GM12873 (cell line): ENCODE measurements around the gene APOB.

Source experiments
- TF ChIP-seq, protein P1 (sequence below): IDR thresholded peaks from 2 replicates; pipeline ENCODE4 v1.5.1; 2012; ENCODE audit warnings: low read depth, mild to moderate bottlenecking, moderate library complexity, low read length, control low read depth; ENCODE audit not compliant: insufficient read depth; ENCODE audit errors: missing control alignments

Gene APOB

DNA sequence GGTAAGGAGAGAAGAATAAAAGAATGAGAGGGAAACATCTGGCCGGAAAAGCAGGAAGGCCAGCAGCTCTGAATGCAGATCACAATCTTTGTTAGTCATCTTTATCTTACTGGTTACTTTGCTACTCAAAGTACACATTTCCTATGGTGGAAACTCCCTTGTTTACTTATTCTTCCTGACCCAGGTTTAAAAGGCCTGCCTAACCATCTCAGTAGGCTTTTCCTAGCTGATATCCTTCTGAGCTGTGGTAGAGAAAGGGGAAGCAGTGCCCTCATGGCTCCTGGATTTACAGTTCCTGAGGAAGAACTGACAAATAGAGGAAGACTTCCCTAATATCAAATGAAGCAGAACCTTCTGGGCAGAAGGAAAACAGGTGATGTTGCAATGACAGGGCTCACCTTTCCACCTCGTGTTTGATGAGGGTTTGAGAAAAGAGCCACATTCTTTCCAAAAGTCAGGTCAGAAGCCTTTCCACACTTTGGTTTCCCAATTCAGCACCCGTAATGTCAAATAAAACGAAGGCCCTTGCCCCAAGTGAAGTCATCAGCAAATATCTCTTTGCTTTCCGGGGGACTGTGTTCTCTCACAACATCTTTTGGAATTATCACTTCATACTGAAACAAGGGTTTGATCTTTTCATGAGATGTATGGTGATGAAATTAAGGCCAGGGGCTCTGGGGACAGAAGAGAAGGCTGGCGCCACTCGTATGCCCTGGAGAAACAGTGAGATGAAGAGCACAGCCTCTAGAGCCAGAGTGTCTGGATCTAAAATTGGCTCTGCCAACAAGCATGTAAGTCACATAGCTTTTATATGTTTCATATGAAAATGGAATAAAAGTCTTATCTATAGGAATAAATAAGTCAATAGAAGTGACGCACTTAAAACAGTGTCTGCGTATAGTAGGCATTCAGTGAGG lies 26.7 kb upstream of the APOB start:
- TF ChIP-seq, protein P1, sequence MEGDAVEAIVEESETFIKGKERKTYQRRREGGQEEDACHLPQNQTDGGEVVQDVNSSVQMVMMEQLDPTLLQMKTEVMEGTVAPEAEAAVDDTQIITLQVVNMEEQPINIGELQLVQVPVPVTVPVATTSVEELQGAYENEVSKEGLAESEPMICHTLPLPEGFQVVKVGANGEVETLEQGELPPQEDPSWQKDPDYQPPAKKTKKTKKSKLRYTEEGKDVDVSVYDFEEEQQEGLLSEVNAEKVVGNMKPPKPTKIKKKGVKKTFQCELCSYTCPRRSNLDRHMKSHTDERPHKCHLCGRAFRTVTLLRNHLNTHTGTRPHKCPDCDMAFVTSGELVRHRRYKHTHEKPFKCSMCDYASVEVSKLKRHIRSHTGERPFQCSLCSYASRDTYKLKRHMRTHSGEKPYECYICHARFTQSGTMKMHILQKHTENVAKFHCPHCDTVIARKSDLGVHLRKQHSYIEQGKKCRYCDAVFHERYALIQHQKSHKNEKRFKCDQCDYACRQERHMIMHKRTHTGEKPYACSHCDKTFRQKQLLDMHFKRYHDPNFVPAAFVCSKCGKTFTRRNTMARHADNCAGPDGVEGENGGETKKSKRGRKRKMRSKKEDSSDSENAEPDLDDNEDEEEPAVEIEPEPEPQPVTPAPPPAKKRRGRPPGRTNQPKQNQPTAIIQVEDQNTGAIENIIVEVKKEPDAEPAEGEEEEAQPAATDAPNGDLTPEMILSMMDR: no peak

DNA sequence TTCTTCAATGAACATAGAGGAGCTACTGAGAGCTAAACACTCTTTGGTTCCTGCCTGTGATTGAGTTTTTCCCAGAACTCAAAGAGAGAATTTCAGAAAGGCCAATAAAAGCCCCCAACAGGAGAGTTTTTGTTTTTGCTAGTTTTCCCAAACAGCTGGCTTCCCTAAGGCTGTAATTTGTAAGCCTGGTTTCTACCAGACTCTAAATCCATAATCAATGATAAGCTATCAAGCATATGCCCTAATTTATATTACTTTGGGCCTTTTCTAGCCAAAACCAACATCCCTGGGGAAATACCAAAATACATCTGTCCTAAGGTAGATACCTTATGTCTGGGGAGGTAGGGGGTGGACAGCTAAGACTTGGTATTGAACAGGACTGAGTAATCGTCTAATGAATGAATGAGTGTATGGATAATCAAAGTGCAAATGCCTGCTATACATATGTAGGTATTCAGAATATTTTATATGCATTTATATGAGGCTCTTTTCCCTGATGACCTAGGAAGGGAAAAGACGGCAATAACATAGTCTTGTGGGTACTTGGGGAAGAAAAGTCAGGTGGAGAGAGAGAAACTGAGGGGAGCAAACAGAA lies 26.0 kb upstream of the APOB start:
- TF ChIP-seq, protein P1: no peak

DNA sequence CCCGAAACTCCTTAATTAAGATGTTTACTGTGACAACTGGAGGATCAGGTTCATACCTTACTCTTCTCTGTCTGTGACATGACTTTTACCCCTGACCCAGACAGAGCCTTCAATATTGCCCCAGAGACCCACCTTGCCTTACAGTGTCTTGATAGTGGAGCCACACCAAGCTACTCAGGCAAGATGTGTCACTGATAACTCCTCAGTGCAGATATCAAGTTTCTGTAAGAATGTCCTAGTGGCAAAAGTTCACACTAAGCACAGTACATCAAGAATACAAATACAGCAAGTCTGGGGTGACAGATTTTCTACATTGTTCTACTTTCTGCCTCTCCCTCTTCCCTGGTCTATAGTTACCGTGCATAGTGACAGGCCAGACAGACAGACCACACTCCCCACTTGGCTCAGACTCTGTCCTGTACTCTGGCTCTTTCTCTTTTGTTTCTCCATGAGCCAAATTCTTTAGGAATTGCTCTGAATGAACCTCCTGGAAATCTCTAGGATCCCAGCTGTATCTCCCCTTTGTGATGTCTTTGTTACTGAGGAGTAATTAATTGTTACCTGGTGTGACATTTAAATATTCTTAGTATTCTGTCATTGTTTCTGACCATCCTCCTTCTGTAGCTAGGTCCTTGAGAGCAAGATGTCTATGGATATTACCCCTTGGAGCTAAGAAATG lies 24.1 kb upstream of the APOB start:
- TF ChIP-seq, protein P1: no peak

DNA sequence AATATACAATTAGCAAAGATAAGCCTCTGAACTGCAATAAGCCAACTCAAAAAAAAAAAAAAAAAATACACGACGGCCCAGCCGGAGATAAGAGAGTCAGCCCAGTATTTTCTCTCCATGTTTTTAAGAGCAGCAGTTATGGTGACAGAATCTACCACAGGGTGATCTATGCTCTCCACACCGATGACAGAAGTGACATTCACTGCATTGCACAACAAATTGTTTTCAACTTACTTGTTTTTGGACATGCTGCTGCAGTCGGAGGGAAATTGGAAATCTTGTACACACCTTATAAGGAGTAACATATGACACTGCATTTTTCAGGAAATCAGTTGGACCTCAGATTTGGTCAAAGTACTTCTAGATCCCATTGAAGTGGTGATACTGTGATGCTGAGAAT lies 23.3 kb upstream of the APOB start:
- TF ChIP-seq, protein P1: no peak

DNA sequence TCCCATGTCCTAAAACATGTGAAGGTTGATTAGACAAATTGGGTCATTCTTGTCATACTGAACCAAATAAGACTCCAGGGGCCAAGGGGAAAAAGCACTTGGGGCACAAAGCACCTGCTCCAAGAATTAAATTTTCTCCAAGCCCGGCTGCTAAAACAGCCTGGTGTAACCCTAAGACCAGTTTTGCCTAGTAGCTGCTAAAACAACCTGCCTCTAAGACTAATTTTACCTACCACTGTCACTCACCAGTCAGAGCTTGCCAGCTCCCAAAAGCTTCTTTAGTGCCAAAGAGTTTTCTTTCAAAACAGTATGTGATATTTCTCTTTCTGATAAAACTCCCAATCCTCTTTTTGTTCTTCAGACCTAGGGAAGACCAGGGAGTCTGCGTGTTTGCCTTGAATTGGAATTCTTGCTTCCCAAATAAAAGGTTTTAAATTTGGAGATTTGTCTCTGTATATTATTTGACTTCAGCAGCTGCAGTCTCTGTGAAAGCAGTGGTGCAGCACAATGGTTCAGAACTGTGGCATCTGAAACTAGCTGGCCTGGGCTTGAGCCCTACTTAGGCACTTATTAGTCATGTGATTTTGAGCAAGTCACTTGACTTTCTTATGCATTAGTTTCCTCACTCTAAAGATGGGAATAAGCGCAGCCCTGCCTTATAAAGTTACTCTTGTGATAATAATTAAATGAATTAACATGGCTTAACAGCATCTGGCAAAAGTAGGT lies 16.2 kb upstream of the APOB start:
- TF ChIP-seq, protein P1: no peak

DNA sequence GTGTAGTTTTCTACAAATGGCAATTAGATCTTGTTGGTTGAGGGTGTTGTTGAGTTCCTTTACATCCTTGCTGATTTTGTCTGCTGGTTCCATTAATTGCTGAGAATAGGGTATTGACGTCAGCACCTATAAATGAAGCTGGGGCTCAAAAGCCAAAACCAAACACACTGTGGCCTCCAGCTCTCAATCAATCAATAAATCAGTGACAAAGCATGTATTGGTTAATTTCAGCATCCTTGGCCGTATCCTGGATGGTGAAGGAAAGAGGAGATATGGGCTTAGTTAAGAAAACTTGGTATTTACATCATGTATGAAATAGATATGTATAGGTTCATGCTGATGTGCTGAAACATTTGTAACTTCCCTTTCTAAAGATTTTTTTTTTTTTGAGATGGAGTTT lies 13.2 kb upstream of the APOB start:
- TF ChIP-seq, protein P1: no peak
